CD4-positive, alpha-beta T cell (primary cell): ENCODE results near the gene IL17REL. TPM values are rescaled to one million over a fixed set of nuclear protein-coding genes. Genes with fewer than 3 reads are reported as not detected.

Experiments
- ATAC-seq: fragments of 200-7000 bp; cut with Tn5 transposase; one replicate; pipeline ENCODE4 v1.10.0; 2022; ENCODE audit warnings: mild to moderate bottlenecking; ENCODE audit not compliant: poor library complexity
- CTCF ChIA-PET: fragments of 350-600 bp; sonication (Branson Sonifier 250); formaldehyde crosslinking; loops from one replicate; lab custom pipeline; 2021; ENCODE audit warnings: antibody characterized with exemption, inconsistent platforms; lab: Charles Lee
- POLR2A ChIA-PET: fragments of 350-600 bp; sonication (Branson Sonifier 250); formaldehyde crosslinking; loops from one replicate; lab custom pipeline; 2021; ENCODE audit warnings: antibody characterized with exemption, inconsistent platforms; lab: Charles Lee
- DNase-seq, 14 experiments: peaks; one replicate each; pipeline ENCODE4 v3.0.0-alpha.2; 2013 to 2020; ENCODE audit warnings: mixed read lengths in 2 of 14
- H3K27ac ChIP-seq, 2 donors: one replicate each; pipeline versions ENCODE4 v1.5.1 to v1.7.0; 2013; ENCODE audit warnings: low read length in 2 of 2, low read depth in 1 of 2, mild to moderate bottlenecking in 1 of 2
- H3K27me3 ChIP-seq, 2 experiments: 1 replicate in 1 of 2; 2 replicates in 1 of 2; pipeline versions ENCODE4 v1.6.1 to v1.7.0; 2013; ENCODE audit warnings: low read length in 2 of 2, control low read depth in 1 of 2, mild to moderate bottlenecking in 1 of 2, moderate library complexity in 1 of 2; ENCODE audit not compliant: insufficient read depth in 2 of 2, control insufficient read depth in 1 of 2
- H3K36me3 ChIP-seq: one replicate; pipeline ENCODE4 v1.6.1; 2013; ENCODE audit warnings: low read length, control low read depth; ENCODE audit not compliant: insufficient read depth
- H3K4me1 ChIP-seq: one replicate; pipeline ENCODE4 v1.6.1; 2013; ENCODE audit warnings: low read length, control low read depth; ENCODE audit not compliant: insufficient read depth
- H3K4me3 ChIP-seq: one replicate; pipeline ENCODE4 v1.5.1; 2013; ENCODE audit warnings: mild to moderate bottlenecking, low read length, moderate library complexity
- H3K9me3 ChIP-seq, 2 experiments: 1 replicate in 1 of 2; 2 replicates in 1 of 2; pipeline versions ENCODE4 v1.6.1 to v1.7.0; 2013; ENCODE audit warnings: low read length in 2 of 2, mild to moderate bottlenecking in 2 of 2, control low read depth in 1 of 2, moderate library complexity in 1 of 2; ENCODE audit not compliant: control insufficient read depth in 1 of 2, insufficient read depth in 1 of 2
- H3K27ac Mint-ChIP-seq: one replicate; pipeline ENCODE4 v1.8.0; 2020; ENCODE audit warnings: mixed read lengths
- H3K27me3 Mint-ChIP-seq: one replicate; pipeline ENCODE4 v1.8.0; 2021; ENCODE audit warnings: mixed read lengths
- H3K36me3 Mint-ChIP-seq: one replicate; pipeline ENCODE4 v1.8.0; 2021; ENCODE audit warnings: low read depth, mixed read lengths
- H3K4me1 Mint-ChIP-seq: one replicate; pipeline ENCODE4 v1.8.0; 2021; ENCODE audit warnings: low read depth, mixed read lengths
- H3K4me3 Mint-ChIP-seq: one replicate; pipeline ENCODE4 v1.8.0; 2020; ENCODE audit warnings: mild to moderate bottlenecking, mixed read lengths
- H3K9me3 Mint-ChIP-seq: one replicate; pipeline ENCODE4 v1.8.0; 2020; ENCODE audit warnings: mixed read lengths
- CTCF ChIP-seq: fragments of 200-600 bp; IDR thresholded peaks from one replicate; pipeline ENCODE4 v1.8.0; 2022; ENCODE audit warnings: antibody characterized with exemption, mild to moderate bottlenecking
- intact Hi-C, 2 experiments: fragments of 100-400 bp; cut with DNase I in 1 of 2; cut with micrococcal nuclease in 1 of 2; formaldehyde crosslinking; loops; one replicate each; pipeline versions ENCODE4 v1.15.1 to v1.9.0; 2023 to 2025; cut with DNase I, micrococcal nuclease
- total RNA-seq, 174 experiments: library from RNA in 2 of 174; stranded (reverse) in 2 of 174; gene quantifications; one replicate each; pipeline ENCODE4 v1.2.3 and lab custom pipeline; 2021 to 2026

IL17REL gene
- total RNA-seq, 2 experiments from 2014 or later = not detected

GRCh38 chr22:49948958-49949913 is 63.3 kb downstream of the IL17REL start:
- TF ChIP-seq CTCF = no peak
- POLR2A ChIA-PET = no interaction called here

GRCh38 chr22:49948116-49948957 is 64.2 kb downstream of the IL17REL start:
- H3K4me3 ChIP-seq = no peak overlapping the region
- DNase-seq (no peak), ATAC-seq (no peak)
- no peak overlapping the region for H3K27ac ChIP-seq
- intact Hi-C loops = no loop called here
- Mint-ChIP-seq H3K9me3 (no peaks in the 10 kb centered on the region), H3K36me3 (no peaks in the 10 kb centered on the region), H3K4me3 (no peak overlapping the region), H3K27me3 (no peaks in the 10 kb centered on the region), H3K4me1 (peaks cover 6% of the 10 kb centered on the region), H3K27ac (no peak overlapping the region)
- no peaks in the 10 kb centered on the region for H3K36me3 ChIP-seq
- H3K4me1 ChIP-seq = peaks cover 40% of the 10 kb centered on the region
- POLR2A ChIA-PET = interaction anchor here (2.2 to 2.3 kb wide), 2 partner anchors 12 to 14 kb away, joined by 7 to 10 read pairs; no protein-coding TSS in a partner anchor
- no peak for TF ChIP-seq CTCF
- CTCF ChIA-PET = no interaction called here
- H3K9me3 ChIP-seq = peaks cover 0 to 16% of the 10 kb centered on the region in 2 experiments
- no peaks in the 10 kb centered on the region for H3K27me3 ChIP-seq

More at GRCh38 chr22:49948958-49949913, 63.3 kb downstream of the IL17REL start:
- CTCF ChIA-PET = no interaction called here
- no peak overlapping the region for H3K4me3 Mint-ChIP-seq
- peaks cover 6% of the 10 kb centered on the region for H3K4me1 Mint-ChIP-seq
- H3K27me3 Mint-ChIP-seq = no peaks in the 10 kb centered on the region
- no peaks in the 10 kb centered on the region for H3K36me3 Mint-ChIP-seq
- intact Hi-C loops = no loop called here
- H3K27ac ChIP-seq = no peak overlapping the region
- H3K9me3 Mint-ChIP-seq = no peaks in the 10 kb centered on the region
- no peak overlapping the region for H3K27ac Mint-ChIP-seq
- peaks cover 0 to 12% of the 10 kb centered on the region in 2 experiments for H3K9me3 ChIP-seq
- no peaks in the 10 kb centered on the region for H3K27me3 ChIP-seq
- no peak for ATAC-seq
- no peak overlapping the region for H3K4me3 ChIP-seq
- H3K4me1 ChIP-seq = peaks cover 37% of the 10 kb centered on the region
- no peaks in the 10 kb centered on the region for H3K36me3 ChIP-seq
- DNase-seq = no peak

GRCh38 chr22:49947296-49947622 is 65.3 kb downstream of the IL17REL start:
- H3K27ac ChIP-seq = peak overlapping the region in 1 of 2 donors; percentile 13
- H3K4me3 ChIP-seq = no peak overlapping the region
- H3K4me1 ChIP-seq = peaks cover 45% of the 10 kb centered on the region
- TF ChIP-seq CTCF = no peak
- H3K9me3 ChIP-seq = peaks cover 0 to 16% of the 10 kb centered on the region in 2 experiments
- CTCF ChIA-PET = no interaction called here
- POLR2A ChIA-PET = interaction anchor here (2.2 to 2.3 kb wide), 2 partner anchors 11 to 15 kb away, joined by 7 to 10 read pairs; no protein-coding TSS in a partner anchor
- Mint-ChIP-seq H3K27me3 (no peaks in the 10 kb centered on the region), H3K4me1 (peaks cover 6% of the 10 kb centered on the region), H3K27ac (no peak overlapping the region), H3K9me3 (no peaks in the 10 kb centered on the region), H3K36me3 (no peaks in the 10 kb centered on the region), H3K4me3 (no peak overlapping the region)
- no peaks in the 10 kb centered on the region for H3K27me3 ChIP-seq
- ATAC-seq (no peak), DNase-seq (no peak)
- intact Hi-C loops = no loop called here
- H3K36me3 ChIP-seq = no peaks in the 10 kb centered on the region
